SK-N-SH (cell line): ENCODE measurements around the gene CDC25A. TPM values are rescaled to one million over a fixed set of nuclear protein-coding genes. Genes with fewer than 3 reads are reported as not detected.

Experiments
- CTCF ChIA-PET: fragments of 300-600, 350-600 bp; formaldehyde crosslinking; extraction: SDS; loops from one replicate; lab custom pipeline; 2021; lab: Yijun Ruan, JAX
- POLR2A ChIA-PET: fragments of 350-600 bp; sonication (Branson Sonifier 250); formaldehyde crosslinking; extraction: SDS; loops from one replicate; lab custom pipeline; 2020; ENCODE audit warnings: antibody characterized with exemption, inconsistent platforms; lab: Yijun Ruan, JAX
- DNase-seq: peaks from one replicate; pipeline ENCODE4 v3.0.0; 2012
- H2AFZ ChIP-seq: fragments of 200-600 bp; sonication (generic); 2 replicates; pipeline ENCODE4 v1.8.1; 2016; ENCODE audit warnings: antibody characterized with exemption, mild to moderate bottlenecking, low read depth
- H3F3A ChIP-seq: fragments of 200-600 bp; sonication (generic); replicated peaks from 2 replicates; pipeline ENCODE3; 2016; ENCODE audit warnings: antibody characterized with exemption, mild to moderate bottlenecking; ENCODE audit not compliant: insufficient read depth
- H3K27ac ChIP-seq, 2 experiments: fragments of 200-500 bp in 1 of 2; fragments of 200-600 bp in 1 of 2; sonication (Bioruptor generic) in 1 of 2; sonication (generic), shearing (Covaris generic) in 1 of 2; 2 replicates each; pipeline versions ENCODE4 v1.5.1 to v1.6.1; 2014 to 2016; ENCODE audit warnings: low read depth in 2 of 2, inconsistent platforms in 1 of 2, low read length in 1 of 2, mild to moderate bottlenecking in 1 of 2, mixed read lengths in 1 of 2
- H3K27me3 ChIP-seq: fragments of 200-600 bp; sonication (generic), shearing (Covaris generic); 2 replicates; pipeline ENCODE4 v1.6.1; 2016; ENCODE audit warnings: mixed run types; ENCODE audit not compliant: insufficient read depth
- H3K36me3 ChIP-seq, 2 experiments: fragments of 200-500 bp in 1 of 2; fragments of 200-600 bp in 1 of 2; sonication (Bioruptor generic) in 1 of 2; sonication (generic) in 1 of 2; replicated peaks in 1 of 2; 2 replicates each; pipeline versions ENCODE3 to v1.5.1; 2014 to 2016; ENCODE audit warnings: low read length in 1 of 2, mild to moderate bottlenecking in 1 of 2; ENCODE audit not compliant: insufficient read depth in 2 of 2, control insufficient read depth in 1 of 2
- H3K4me1 ChIP-seq, 2 experiments: fragments of 200-500 bp in 1 of 2; fragments of 200-600 bp in 1 of 2; sonication (Bioruptor generic) in 1 of 2; sonication (generic), shearing (Covaris generic) in 1 of 2; 2 replicates each; pipeline versions ENCODE4 v1.5.1 to v1.6.1; 2014 to 2016; ENCODE audit warnings: low read depth in 1 of 2, low read length in 1 of 2, mixed run types in 1 of 2; ENCODE audit not compliant: insufficient read depth in 2 of 2, control insufficient read depth in 1 of 2
- H3K4me2 ChIP-seq: fragments of 200-600 bp; sonication (generic), shearing (Covaris generic); 2 replicates; pipeline ENCODE4 v1.6.1; 2017; ENCODE audit warnings: mixed run types
- H3K4me3 ChIP-seq, 2 experiments: fragments of 200-500 bp in 1 of 2; fragments of 200-600 bp in 1 of 2; sonication (Bioruptor generic) in 1 of 2; sonication (generic), shearing (Covaris generic) in 1 of 2; 2 replicates each; pipeline versions ENCODE4 v1.5.1 to v1.8.1; 2014 to 2016; ENCODE audit warnings: low read depth in 2 of 2, inconsistent platforms in 1 of 2, low read length in 1 of 2, mild to moderate bottlenecking in 1 of 2, mixed read lengths in 1 of 2, moderate library complexity in 1 of 2
- H3K79me2 ChIP-seq: fragments of 200-600 bp; sonication (generic); 2 replicates; pipeline ENCODE4 v1.8.1; 2017; ENCODE audit warnings: mild to moderate bottlenecking; ENCODE audit not compliant: insufficient read depth
- H3K9ac ChIP-seq: fragments of 200-600 bp; sonication (generic); 2 replicates; pipeline ENCODE4 v1.6.1; 2017; ENCODE audit warnings: mixed run types
- H3K9me2 ChIP-seq: fragments of 200-600 bp; sonication (generic); 2 replicates; pipeline ENCODE4 v1.6.1; 2017; ENCODE audit warnings: mixed run types
- H3K9me3 ChIP-seq: fragments of 200-600 bp; sonication (generic); 2 replicates; pipeline ENCODE4 v1.6.1; 2017; ENCODE audit warnings: mixed run types, mild to moderate bottlenecking, moderate library complexity
- H4K20me1 ChIP-seq: fragments of 200-600 bp; sonication (generic); 2 replicates; pipeline ENCODE4 v1.6.1; 2017; ENCODE audit warnings: mild to moderate bottlenecking, mixed run types; ENCODE audit not compliant: insufficient read depth
- CHD2 ChIP-seq: fragments of 150-350 bp; IDR thresholded peaks from 2 replicates; pipeline ENCODE4 v1.6.1; 2018; ENCODE audit warnings: low read length; ENCODE audit not compliant: partially characterized antibody
- FOSL2 ChIP-seq: IDR thresholded peaks from 2 replicates; pipeline ENCODE4 v1.4.0; 2012; ENCODE audit warnings: low read depth, mild to moderate bottlenecking, moderate library complexity, borderline replicate concordance
- FOXJ3 ChIP-seq: sonication (generic); formaldehyde crosslinking; IDR thresholded peaks from 2 replicates; pipeline ENCODE4 v1.5.1; 2020; ENCODE audit warnings: mild to moderate bottlenecking, missing genetic modification reagents
- FOXM1 ChIP-seq: IDR thresholded peaks from 2 replicates; pipeline ENCODE4 v1.4.0; 2012; ENCODE audit warnings: low read depth, mild to moderate bottlenecking
- GABPA ChIP-seq: IDR thresholded peaks from 2 replicates; pipeline ENCODE4 v1.4.0; 2012; ENCODE audit warnings: low read depth, mild to moderate bottlenecking
- NFIC ChIP-seq: IDR thresholded peaks from 2 replicates; pipeline ENCODE4 v1.4.0; 2012; ENCODE audit warnings: borderline replicate concordance
- NRF1 ChIP-seq: IDR thresholded peaks from 2 replicates; pipeline ENCODE4 v1.6.1; 2012; ENCODE audit warnings: low read depth, mild to moderate bottlenecking, low read length
- PBX3 ChIP-seq: IDR thresholded peaks from 2 replicates; pipeline ENCODE4; 2012
- POLR2AphosphoS5 ChIP-seq: IDR thresholded peaks from 2 replicates; pipeline ENCODE4 v1.6.1; 2012; ENCODE audit warnings: low read depth, low read length
- RAD21 ChIP-seq: IDR thresholded peaks from 2 replicates; pipeline ENCODE4 v1.6.1; 2012; ENCODE audit warnings: mild to moderate bottlenecking, low read length
- RFX5 ChIP-seq: IDR thresholded peaks from 2 replicates; pipeline ENCODE4 v1.6.1; 2012; ENCODE audit warnings: mild to moderate bottlenecking, improper control_type of control experiment, low read length
- RXRA ChIP-seq: IDR thresholded peaks from 2 replicates; pipeline ENCODE4 v1.4.0; 2012; ENCODE audit warnings: low read depth, mild to moderate bottlenecking, borderline replicate concordance
- SIN3A ChIP-seq: IDR thresholded peaks from 2 replicates; pipeline ENCODE4 v1.6.1; 2012; ENCODE audit warnings: low read depth, mild to moderate bottlenecking, low read length, moderate library complexity, borderline replicate concordance
- SMC3 ChIP-seq: IDR thresholded peaks from 2 replicates; pipeline ENCODE4 v1.6.1; 2012; ENCODE audit warnings: low read depth, low read length, improper control_type of control experiment
- TAF1 ChIP-seq: IDR thresholded peaks from 2 replicates; pipeline ENCODE4 v1.6.1; 2012; ENCODE audit warnings: low read depth, mild to moderate bottlenecking, low read length, moderate library complexity, borderline replicate concordance
- TCF12 ChIP-seq: IDR thresholded peaks from 2 replicates; pipeline ENCODE4 v1.4.0; 2012
- TEAD4 ChIP-seq: IDR thresholded peaks from 2 replicates; pipeline ENCODE4 v1.4.0; 2012; ENCODE audit warnings: mild to moderate bottlenecking, borderline replicate concordance; ENCODE audit not compliant: insufficient read depth
- USF1 ChIP-seq: IDR thresholded peaks from 2 replicates; pipeline ENCODE4 v1.4.0; 2012; ENCODE audit warnings: low read depth, borderline replicate concordance
- USF2 ChIP-seq: fragments of 150-350 bp; IDR thresholded peaks from 2 replicates; pipeline ENCODE4 v1.6.1; 2017; ENCODE audit warnings: antibody characterized with exemption, low read length, low read depth, borderline replicate concordance
- YY1 ChIP-seq: IDR thresholded peaks from 2 replicates; pipeline ENCODE4 v1.4.0; 2012; ENCODE audit warnings: low read depth, mild to moderate bottlenecking
- ZBTB33 ChIP-seq: IDR thresholded peaks from 2 replicates; pipeline ENCODE4 v1.4.0; 2012; ENCODE audit warnings: low read depth, borderline replicate concordance
- WGBS: methylation state at CpG from one replicate; pipeline ENCODE4 v1.1.6; 2017; ENCODE audit warnings: low lambda C conversion rate; 5-methylcytosine and 5-hydroxymethylcytosine counted together
- polyA plus RNA-seq, 3 experiments: library from polyadenylated mRNA; depleted of rRNA; stranded (reverse); fragments of >200 nt; gene quantifications; 2 replicates each; pipeline ENCODE4 v1.2.3, GENCODE V29; 2012

The CDC25A gene
- polyA plus RNA-seq, 1 of the 3 experiments (the other 2 are of a cell fraction): 3.3 TPM

GRCh38 chr3:48120223-48120622, 68.0 kb downstream of the CDC25A start:
- WGBS: 93% methylated on average over 1 of the region's 1 CpG
- H3K4me3 ChIP-seq: no peak overlapping the region

GRCh38 chr3:48119505-48120193, 68.6 kb downstream of the CDC25A start:
- Histone ChIP-seq H3K9me2 (no peaks in the 10 kb centered on the region), H3K27ac (no peak overlapping the region), H3K4me2 (no peak overlapping the region), H3K36me3 (no peaks in the 10 kb centered on the region), H3K9me3 (no peaks in the 10 kb centered on the region), H3F3A (no peaks in the 10 kb centered on the region), H3K79me2 (no peaks in the 10 kb centered on the region), H3K27me3 (no peaks in the 10 kb centered on the region), H3K9ac (no peak overlapping the region), H3K4me3 (no peak overlapping the region), H3K4me1 (no peaks in the 10 kb centered on the region), H2AFZ (peak overlapping the region; percentile 51; the same call in 1 of the 2 replicates), H4K20me1 (no peaks in the 10 kb centered on the region)
- 76% methylated on average over 4 of the region's 4 CpGs for WGBS
- POLR2A ChIA-PET: no interaction called here
- CTCF ChIA-PET: interaction anchor here (1.3 kb wide), 1 partner anchor 10 kb away, joined by 3 read pairs; no protein-coding TSS in a partner anchor
- DNase-seq: no peak
- no peak for TF ChIP-seq FOXM1
- TF ChIP-seq POLR2AphosphoS5: no peak
- TF ChIP-seq CHD2: no peak
- no peak for TF ChIP-seq YY1
- TF ChIP-seq ZBTB33: no peak
- no peak for TF ChIP-seq NRF1
- TF ChIP-seq USF2: no peak
- no peak for TF ChIP-seq PBX3
- TF ChIP-seq GABPA: no peak
- no peak for TF ChIP-seq FOSL2
- no peak for TF ChIP-seq NFIC
- no peak for TF ChIP-seq RAD21
- TF ChIP-seq TAF1: no peak
- TF ChIP-seq TEAD4: no peak

More at GRCh38 chr3:48120223-48120622, 68.0 kb downstream of the CDC25A start:
- Histone ChIP-seq H3K79me2 (no peaks in the 10 kb centered on the region), H2AFZ (no peak overlapping the region), H3K4me1 (no peaks in the 10 kb centered on the region), H3K9ac (no peak overlapping the region), H3K4me2 (no peak overlapping the region), H4K20me1 (no peaks in the 10 kb centered on the region), H3K36me3 (no peaks in the 10 kb centered on the region), H3K9me3 (no peaks in the 10 kb centered on the region), H3K27ac (no peak overlapping the region), H3F3A (no peaks in the 10 kb centered on the region), H3K27me3 (no peaks in the 10 kb centered on the region), H3K9me2 (no peaks in the 10 kb centered on the region)
- ChIA-PET POLR2A (no interaction called here), CTCF (interaction anchor here (1.3 to 4.5 kb wide), 2 partner anchors 9 to 31 kb away, joined by 3 to 20 read pairs; no protein-coding TSS in a partner anchor)
- no peak for TF ChIP-seq USF2
- no peak for TF ChIP-seq POLR2AphosphoS5
- no peak for TF ChIP-seq FOXJ3 (CRISPR knock-in tag)
- TF ChIP-seq USF1: no peak
- no peak for TF ChIP-seq RXRA
- no peak for TF ChIP-seq TCF12
- no peak for TF ChIP-seq YY1
- no peak for TF ChIP-seq SMC3
- no peak for TF ChIP-seq SIN3A
- no peak for TF ChIP-seq NFIC
- TF ChIP-seq GABPA: no peak
- no peak for TF ChIP-seq RFX5
- no peak for DNase-seq
